Uterus (tissue), 4 donors: ENCODE measurements around the gene XXYLT1. TPM values are rescaled to one million over a fixed set of nuclear protein-coding genes. Genes with fewer than 3 reads are reported as not detected.

Source experiments
- DNase-seq, 2 donors: peaks; one replicate each; pipeline ENCODE4 v3.0.0-alpha.2; 2019 to 2020
- H3K27ac ChIP-seq, 2 donors: fragments of 200-600 bp; sonication (generic); 1 replicate in 1 of 2; 2 replicates in 1 of 2; pipeline ENCODE4 v1.5.1; 2016 to 2018
- H3K27me3 ChIP-seq, 2 donors: fragments of 200-600 bp; sonication (generic); one replicate each; pipeline ENCODE4 v1.5.1; 2018 to 2019; ENCODE audit warnings: control low read depth in 1 of 2
- H3K36me3 ChIP-seq, 2 donors: fragments of 200-600 bp; sonication (generic); one replicate each; pipeline ENCODE4 v1.5.1; 2019; ENCODE audit warnings: control low read depth in 1 of 2
- H3K4me1 ChIP-seq, 2 donors: fragments of 200-600 bp; sonication (generic); one replicate each; pipeline ENCODE4 v1.5.1; 2018 to 2019; ENCODE audit warnings: control low read depth in 1 of 2
- H3K4me3 ChIP-seq, 2 donors: fragments of 200-600 bp; sonication (generic); 1 replicate in 1 of 2; 2 replicates in 1 of 2; pipeline ENCODE4 v1.5.1; 2018 to 2019; ENCODE audit warnings: mild to moderate bottlenecking in 1 of 2
- H3K9me3 ChIP-seq, 2 donors: fragments of 200-600 bp; sonication (generic); one replicate each; pipeline ENCODE4 v1.5.1; 2019; ENCODE audit warnings: control low read depth in 1 of 2
- CTCF ChIP-seq, 4 experiments: fragments of 200-600 bp in 2 of 4; fragments of 450-650 bp in 2 of 4; sonication (generic) in 2 of 4; IDR thresholded peaks; one replicate each; pipeline ENCODE4 v1.5.1; 2016 to 2019; ENCODE audit warnings: antibody characterized with exemption in 4 of 4, mild to moderate bottlenecking in 2 of 4, moderate library complexity in 1 of 4
- POLR2A ChIP-seq, 2 donors: fragments of 450-650 bp; IDR thresholded peaks; one replicate each; pipeline ENCODE4 v1.6.1; 2016; ENCODE audit warnings: antibody characterized with exemption in 2 of 2, mild to moderate bottlenecking in 1 of 2, moderate library complexity in 1 of 2
- intact Hi-C: fragments of 100-400 bp; cut with DNase I; formaldehyde crosslinking; loops from one replicate; pipeline ENCODE4 v1.15.1; 2023; ENCODE audit warnings: low total_unique reads
- total RNA-seq, 4 donors: library from RNA; depleted of rRNA in 3 of 4; stranded (reverse); fragments of >200 nt in 3 of 4; gene quantifications; one replicate each; pipeline versions ENCODE4 v1.1.0 to v1.2.4, GENCODE V29; 2014 to 2023
- donor health status: DM: yes; HTN: yes; CAD: no.

The XXYLT1 gene
- 10 to 100 TPM; 10.6 to 52.5 (median 23.8) TPM for total RNA-seq

- intact Hi-C loops = loop anchor here (5.0 kb wide), 1 partner anchor 251 kb away; no protein-coding TSS in a partner anchor
- peak within 1 kb of the TSS; percentile 84 to 86 for H3K27ac ChIP-seq
- no peaks in the 10 kb centered on the region for H3K9me3 ChIP-seq
- H3K4me1 ChIP-seq = no peaks in the 10 kb centered on the region
- no peaks in the 10 kb centered on the region for H3K27me3 ChIP-seq
- peak within 1 kb of the TSS; percentile 70 to 83 for H3K4me3 ChIP-seq
- peak; percentile 44 to 77 (median 62) for TF ChIP-seq CTCF (IDR thresholded peaks at IDR 0.05)
- peak in 1 of 2 donors; percentile 36 for TF ChIP-seq POLR2A (IDR thresholded peaks at IDR 0.05)
- peak; percentile 83 to 90 for DNase-seq
- H3K36me3 ChIP-seq = no peaks in the 10 kb centered on the region
Measured at GRCh38 chr3:195270817-195271409, at the start of gene XXYLT1. TSS of gene XXYLT1 (minus strand) at chr3:195271159. CDS start at chr3:195271058, 101 bp downstream.

- no peak for DNase-seq
- intact Hi-C loops = no loop called here
Measured at GRCh38 chr3:195319060-195319459, 48.1 kb upstream of the XXYLT1 start.

GRCh38 chr3:195312714-195313113, 41.8 kb upstream of the XXYLT1 start:
- TF ChIP-seq POLR2A (IDR thresholded peaks at IDR 0.05) (no peak), CTCF (IDR thresholded peaks at IDR 0.05) (no peak)
- no peaks in the 10 kb centered on the region for H3K4me1 ChIP-seq
- no peaks in the 10 kb centered on the region for H3K9me3 ChIP-seq
- no peak overlapping the region for H3K4me3 ChIP-seq
- H3K27ac ChIP-seq = no peak overlapping the region
- H3K36me3 ChIP-seq = no peaks in the 10 kb centered on the region
- no peaks in the 10 kb centered on the region for H3K27me3 ChIP-seq
- no peak for DNase-seq
- intact Hi-C loops = no loop called here

More at GRCh38 chr3:195319060-195319459, 48.1 kb upstream of the XXYLT1 start:
- no peaks in the 10 kb centered on the region for H3K27me3 ChIP-seq
- H3K36me3 ChIP-seq = no peaks in the 10 kb centered on the region
- no peak overlapping the region for H3K27ac ChIP-seq
- H3K4me3 ChIP-seq = no peak overlapping the region
- TF ChIP-seq POLR2A (IDR thresholded peaks at IDR 0.05) (no peak), CTCF (IDR thresholded peaks at IDR 0.05) (no peak)
- H3K9me3 ChIP-seq = no peaks in the 10 kb centered on the region
- H3K4me1 ChIP-seq = no peaks in the 10 kb centered on the region

GRCh38 chr3:195307711-195308110, 36.8 kb upstream of the XXYLT1 start:
- Histone ChIP-seq H3K4me1 (no peaks in the 10 kb centered on the region), H3K4me3 (no peak overlapping the region), H3K27me3 (no peaks in the 10 kb centered on the region), H3K9me3 (no peaks in the 10 kb centered on the region), H3K27ac (no peak overlapping the region), H3K36me3 (no peaks in the 10 kb centered on the region)
- intact Hi-C loops = no loop called here
- no peak for DNase-seq
- TF ChIP-seq POLR2A (IDR thresholded peaks at IDR 0.05) (no peak), CTCF (IDR thresholded peaks at IDR 0.05) (no peak)

GRCh38 chr3:195306369-195306768, 35.4 kb upstream of the XXYLT1 start:
- intact Hi-C loops = no loop called here
- Histone ChIP-seq H3K4me1 (no peaks in the 10 kb centered on the region), H3K9me3 (no peaks in the 10 kb centered on the region), H3K4me3 (no peak overlapping the region), H3K36me3 (no peaks in the 10 kb centered on the region), H3K27ac (no peak overlapping the region), H3K27me3 (no peaks in the 10 kb centered on the region)
- no peak for DNase-seq
- no peak for TF ChIP-seq POLR2A (IDR thresholded peaks at IDR 0.05)
- no peak for TF ChIP-seq CTCF (IDR thresholded peaks at IDR 0.05)
